Measurements from ENCODE around the gene VPS18. TPM values are rescaled to one million over a fixed set of nuclear protein-coding genes. Genes with fewer than 3 reads are reported as not detected.
A peak's percentile ranks its signal among the peaks of the same experiment; 100 is the strongest.

VPS18 gene, protein sequence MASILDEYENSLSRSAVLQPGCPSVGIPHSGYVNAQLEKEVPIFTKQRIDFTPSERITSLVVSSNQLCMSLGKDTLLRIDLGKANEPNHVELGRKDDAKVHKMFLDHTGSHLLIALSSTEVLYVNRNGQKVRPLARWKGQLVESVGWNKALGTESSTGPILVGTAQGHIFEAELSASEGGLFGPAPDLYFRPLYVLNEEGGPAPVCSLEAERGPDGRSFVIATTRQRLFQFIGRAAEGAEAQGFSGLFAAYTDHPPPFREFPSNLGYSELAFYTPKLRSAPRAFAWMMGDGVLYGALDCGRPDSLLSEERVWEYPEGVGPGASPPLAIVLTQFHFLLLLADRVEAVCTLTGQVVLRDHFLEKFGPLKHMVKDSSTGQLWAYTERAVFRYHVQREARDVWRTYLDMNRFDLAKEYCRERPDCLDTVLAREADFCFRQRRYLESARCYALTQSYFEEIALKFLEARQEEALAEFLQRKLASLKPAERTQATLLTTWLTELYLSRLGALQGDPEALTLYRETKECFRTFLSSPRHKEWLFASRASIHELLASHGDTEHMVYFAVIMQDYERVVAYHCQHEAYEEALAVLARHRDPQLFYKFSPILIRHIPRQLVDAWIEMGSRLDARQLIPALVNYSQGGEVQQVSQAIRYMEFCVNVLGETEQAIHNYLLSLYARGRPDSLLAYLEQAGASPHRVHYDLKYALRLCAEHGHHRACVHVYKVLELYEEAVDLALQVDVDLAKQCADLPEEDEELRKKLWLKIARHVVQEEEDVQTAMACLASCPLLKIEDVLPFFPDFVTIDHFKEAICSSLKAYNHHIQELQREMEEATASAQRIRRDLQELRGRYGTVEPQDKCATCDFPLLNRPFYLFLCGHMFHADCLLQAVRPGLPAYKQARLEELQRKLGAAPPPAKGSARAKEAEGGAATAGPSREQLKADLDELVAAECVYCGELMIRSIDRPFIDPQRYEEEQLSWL
- 16.6 and 17.3 TPM in 2 replicates for total RNA-seq (2014; rRNA removed; shearing (Covaris generic))

DNA sequence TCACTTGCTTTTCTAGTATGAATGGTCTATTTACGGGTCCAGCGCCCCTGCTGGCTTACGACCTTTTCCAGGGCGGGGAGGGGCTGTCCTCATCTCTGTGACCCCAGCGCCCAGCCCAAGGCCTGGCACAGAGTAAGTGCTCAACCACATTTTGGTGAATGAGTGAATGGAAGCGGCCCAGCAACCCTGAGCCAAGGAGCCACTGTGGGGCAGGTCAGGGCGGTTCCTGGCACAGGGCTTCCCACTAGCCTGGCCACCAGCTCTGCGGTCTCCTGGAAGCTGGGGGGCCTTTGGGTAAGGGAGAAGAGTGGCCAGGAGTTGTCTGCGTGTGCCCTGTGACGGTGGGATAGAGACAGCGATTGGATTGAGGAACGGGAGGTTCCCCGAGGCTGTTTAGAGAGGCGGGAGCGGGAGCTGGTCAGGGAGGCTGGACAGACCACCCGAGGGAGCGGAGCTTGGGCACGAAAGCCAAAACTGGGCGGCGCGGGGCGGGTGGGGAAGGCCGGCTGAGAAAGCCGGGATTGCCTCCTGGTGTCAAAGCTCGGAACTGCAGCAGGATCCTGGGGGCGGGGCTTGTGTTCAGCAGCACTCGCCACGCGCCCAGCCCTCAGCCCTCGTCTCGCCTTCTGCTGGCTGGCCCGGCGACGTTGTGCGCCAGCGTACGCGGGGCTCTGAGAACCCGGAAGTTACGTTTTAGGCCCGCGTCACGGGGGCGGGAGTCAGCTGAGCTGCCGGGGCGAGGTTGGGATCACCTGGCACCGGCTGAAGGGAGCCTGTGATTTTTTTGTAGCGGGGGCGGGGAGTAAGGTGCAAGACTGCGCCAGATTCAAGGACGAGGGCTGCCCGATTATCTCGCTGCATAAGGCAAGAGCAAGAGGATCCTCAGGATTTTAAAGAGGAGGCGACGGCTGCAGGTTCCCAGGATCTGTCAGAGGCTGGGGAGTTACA is at the start of gene VPS18:
Gene VPS18, plus strand, starts transcription at position 718 of the 948 bp plus-strand sequence. CDS start 319 bp downstream, outside the sequence.
- Histone ChIP-seq H3K4me3 (peak within 1 kb of the TSS; percentile 70), H3K4me1 (no peaks in the 10 kb centered on the region), H3K27ac (peak within 1 kb of the TSS; percentile 14; the same call in 1 of the 2 replicates), H3K9me3 (replicated peaks) (no peaks in the 10 kb centered on the region), H3K27me3 (no peaks in the 10 kb centered on the region), H3K36me3 (no peaks in the 10 kb centered on the region)
- DNase-seq, result peak; percentile 96 to 97

DNA sequence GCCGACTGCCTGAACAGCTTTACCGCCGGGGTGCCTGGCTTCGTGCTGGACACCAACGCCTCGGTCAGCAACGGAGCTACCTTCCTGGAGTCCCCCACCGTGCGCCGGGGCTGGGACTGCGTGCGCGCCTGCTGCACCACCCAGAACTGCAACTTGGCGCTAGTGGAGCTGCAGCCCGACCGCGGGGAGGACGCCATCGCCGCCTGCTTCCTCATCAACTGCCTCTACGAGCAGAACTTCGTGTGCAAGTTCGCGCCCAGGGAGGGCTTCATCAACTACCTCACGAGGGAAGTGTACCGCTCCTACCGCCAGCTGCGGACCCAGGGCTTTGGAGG is 49.6 kb upstream of the VPS18 start:
- H3K27ac ChIP-seq, result no peak overlapping the region
- peaks cover 20% of the 10 kb centered on the region for H3K4me1 ChIP-seq
- no peaks in the 10 kb centered on the region for H3K27me3 ChIP-seq
- no peak for DNase-seq
- no peak overlapping the region for H3K4me3 ChIP-seq
- H3K36me3 ChIP-seq, result no peaks in the 10 kb centered on the region
- no peaks in the 10 kb centered on the region for H3K9me3 ChIP-seq (replicated peaks)

DNA sequence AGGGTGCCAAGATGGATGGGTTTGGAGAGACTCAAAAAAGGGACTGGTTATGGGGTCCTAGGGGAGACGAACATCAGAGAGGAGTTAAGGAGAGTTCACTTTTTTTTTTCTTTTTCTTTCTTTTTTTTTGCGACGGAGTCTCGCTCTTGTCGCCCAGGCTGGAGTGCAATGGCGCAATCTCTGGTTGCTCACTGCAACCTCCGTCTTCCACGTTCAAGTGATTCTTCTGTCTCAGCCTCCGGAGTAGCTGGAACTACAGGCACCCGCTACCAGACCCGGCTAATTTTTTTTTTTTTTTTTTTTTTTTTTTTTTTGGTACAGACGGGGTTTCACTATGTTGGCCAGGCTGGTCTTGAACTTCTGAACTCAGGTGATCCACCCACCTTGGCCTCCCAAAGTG is 49.2 kb upstream of the VPS18 start:
- Histone ChIP-seq H3K4me1 (peaks cover 20% of the 10 kb centered on the region), H3K27me3 (no peaks in the 10 kb centered on the region), H3K4me3 (no peak overlapping the region), H3K27ac (no peak overlapping the region), H3K36me3 (no peaks in the 10 kb centered on the region), H3K9me3 (replicated peaks) (no peaks in the 10 kb centered on the region)
- no peak for DNase-seq

DNA sequence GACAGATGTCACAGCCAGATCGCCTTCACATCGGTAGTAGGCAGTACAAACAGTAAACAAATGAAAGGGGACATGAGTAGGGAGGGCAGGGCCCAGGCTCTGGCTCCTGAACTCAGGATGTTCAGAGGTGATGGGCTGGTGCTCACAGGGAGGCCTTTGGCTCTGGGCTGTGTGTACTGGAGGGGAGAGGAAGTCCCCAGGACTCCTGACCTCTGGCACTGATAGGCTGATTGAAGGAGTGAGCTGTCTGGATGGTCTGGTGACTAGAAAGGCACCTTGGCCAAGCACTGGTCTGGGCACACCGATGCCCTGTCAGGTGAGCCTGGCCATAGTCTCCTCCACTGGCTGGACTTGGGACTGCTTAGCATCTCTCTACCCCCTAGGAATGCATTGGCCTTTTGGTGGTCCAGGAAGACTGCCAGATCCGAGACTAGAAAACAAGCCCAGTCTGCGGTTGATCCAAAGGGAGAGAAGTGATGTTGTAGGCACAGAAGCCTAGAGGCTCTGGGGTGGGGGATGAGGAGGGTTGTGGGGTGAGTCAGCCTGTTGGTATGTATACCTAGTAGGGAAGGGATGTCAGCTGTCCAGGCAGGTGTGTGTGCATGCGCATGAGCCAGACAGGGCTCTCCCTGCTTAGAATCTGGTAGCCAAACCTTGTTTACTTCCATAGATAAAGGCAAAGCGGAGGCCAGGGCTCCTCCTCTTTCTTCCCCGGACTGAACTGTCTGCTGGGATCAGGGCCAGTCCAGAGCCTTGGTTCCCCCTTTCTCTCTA is 48.6 kb upstream of the VPS18 start:
- Histone ChIP-seq H3K4me3 (no peak overlapping the region), H3K9me3 (replicated peaks) (no peaks in the 10 kb centered on the region), H3K4me1 (peaks cover 20% of the 10 kb centered on the region), H3K27me3 (no peaks in the 10 kb centered on the region), H3K36me3 (no peaks in the 10 kb centered on the region), H3K27ac (no peak overlapping the region)
- DNase-seq, result peak in 1 of 2 experiments; percentile 53

DNA sequence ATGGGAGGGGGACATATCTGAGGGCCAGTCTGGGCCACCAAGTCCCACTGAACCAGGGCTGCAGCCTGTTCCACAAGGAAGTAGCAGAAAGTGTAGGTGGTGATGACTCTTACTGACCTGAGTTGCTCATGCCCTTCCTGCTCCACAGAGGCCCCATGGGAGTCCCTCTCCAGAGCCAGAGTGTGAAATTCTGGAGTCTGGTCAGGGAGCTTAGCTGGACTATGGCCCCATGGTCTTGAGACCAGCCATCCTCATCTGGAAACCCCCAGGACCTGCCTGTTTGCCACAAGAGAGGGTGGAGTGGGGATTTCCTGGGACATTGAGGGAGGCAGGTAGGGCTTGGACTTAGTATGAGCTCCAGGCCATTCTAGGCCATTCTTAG is 47.4 kb upstream of the VPS18 start:
- DNase-seq, result no peak
- Histone ChIP-seq H3K9me3 (replicated peaks) (no peaks in the 10 kb centered on the region), H3K4me1 (peaks cover 28% of the 10 kb centered on the region), H3K27ac (no peak overlapping the region), H3K27me3 (no peaks in the 10 kb centered on the region), H3K4me3 (no peak overlapping the region), H3K36me3 (no peaks in the 10 kb centered on the region)

DNA sequence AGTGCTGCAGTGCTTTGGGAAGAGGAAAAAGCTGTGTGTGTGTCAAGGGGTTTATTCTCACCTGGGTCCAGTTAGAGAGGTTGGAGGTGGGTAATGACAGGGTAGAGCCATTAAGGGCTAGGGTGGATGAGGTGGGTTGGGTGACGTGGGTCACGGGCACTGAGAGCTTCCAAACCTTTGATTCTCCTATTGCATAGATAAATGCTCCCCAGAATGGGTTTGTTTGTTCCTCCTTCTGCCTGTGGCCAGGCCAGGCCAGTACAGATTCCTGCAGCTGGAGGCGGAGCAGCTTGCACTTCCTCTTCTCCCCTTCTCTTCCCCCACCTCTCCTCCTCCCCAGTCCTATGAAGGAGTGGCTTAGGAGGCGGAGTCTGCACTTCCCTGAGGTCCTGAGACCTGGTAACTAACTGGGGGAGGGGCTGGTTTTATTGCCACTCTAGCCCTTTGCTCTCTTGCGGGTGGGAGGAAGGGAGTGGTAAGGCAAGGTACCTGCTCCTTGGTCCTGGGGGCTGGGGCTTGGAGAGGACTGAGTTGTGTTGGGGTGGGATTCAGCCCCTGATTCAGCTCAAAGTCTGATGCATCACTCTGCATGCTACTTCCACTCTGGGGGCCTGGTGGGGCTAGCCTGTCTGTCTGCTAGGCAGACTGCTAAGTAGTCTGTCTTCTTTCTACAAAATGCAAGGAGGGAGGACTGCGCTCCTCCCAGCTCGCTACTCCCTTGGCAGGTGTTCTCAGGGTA is 46.9 kb upstream of the VPS18 start:
- Histone ChIP-seq H3K36me3 (no peaks in the 10 kb centered on the region), H3K27ac (no peak overlapping the region), H3K4me3 (no peak overlapping the region), H3K27me3 (no peaks in the 10 kb centered on the region), H3K9me3 (replicated peaks) (no peaks in the 10 kb centered on the region), H3K4me1 (peaks cover 31% of the 10 kb centered on the region)
- peak; percentile 42 to 58 for DNase-seq

DNA sequence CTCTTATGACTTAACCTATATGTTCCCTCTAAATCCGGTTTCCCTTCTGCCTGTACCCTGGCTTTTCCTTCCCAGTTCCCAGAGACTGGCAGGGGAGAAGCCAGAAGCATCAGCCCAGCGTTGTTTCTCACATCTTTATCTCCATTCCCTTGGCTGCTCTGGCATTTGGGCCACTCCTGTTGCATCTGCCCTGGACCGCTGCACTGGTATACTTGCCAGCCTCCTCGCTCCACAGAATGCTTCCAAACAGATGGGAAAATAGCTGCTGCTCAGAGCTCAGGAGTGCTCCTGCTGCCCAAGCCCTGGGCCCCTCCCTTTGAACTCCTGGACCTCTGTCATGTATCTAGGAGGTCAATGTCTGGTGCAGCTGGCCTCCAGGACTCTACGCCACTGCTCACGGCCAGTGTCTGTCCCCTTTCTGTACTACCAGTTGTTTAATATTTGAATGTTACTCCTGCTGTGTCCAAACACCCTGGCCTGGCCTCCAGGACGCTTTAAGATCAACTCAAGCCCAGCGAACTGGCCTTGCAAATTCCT is 43.6 kb upstream of the VPS18 start:
- H3K27me3 ChIP-seq, result 0 out of 2 replicates have a peak, but pooled peaks cover 3% of the 10 kb centered on the region
- H3K4me3 ChIP-seq, result no peak overlapping the region
- H3K9me3 ChIP-seq (replicated peaks), result no peaks in the 10 kb centered on the region
- H3K36me3 ChIP-seq, result no peaks in the 10 kb centered on the region
- no peak for DNase-seq
- H3K4me1 ChIP-seq, result peaks cover 27% of the 10 kb centered on the region
- no peak overlapping the region for H3K27ac ChIP-seq

DNA sequence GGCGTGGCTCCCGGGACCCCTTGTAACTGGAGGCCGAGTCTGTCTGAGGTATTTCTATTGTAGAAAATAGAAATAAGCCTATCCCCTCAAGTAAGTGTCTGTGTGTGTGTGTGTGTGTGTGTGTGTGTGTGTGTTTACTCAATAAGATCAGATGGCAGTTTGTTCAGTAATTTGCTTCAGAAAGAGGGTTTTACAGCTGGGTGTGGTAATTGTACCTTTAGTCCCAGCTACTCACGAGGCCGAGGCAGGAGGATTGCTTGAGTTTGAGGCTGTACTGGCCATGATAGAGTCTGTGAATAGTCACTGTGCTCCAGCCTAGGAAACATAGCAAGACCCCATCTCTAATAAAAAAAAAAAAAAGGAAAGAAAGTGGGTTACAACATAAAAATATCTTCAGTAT is 41.7 kb upstream of the VPS18 start:
- Histone ChIP-seq H3K36me3 (no peaks in the 10 kb centered on the region), H3K4me3 (no peak overlapping the region), H3K27me3 (0 out of 2 replicates have a peak, but pooled peaks cover 3% of the 10 kb centered on the region), H3K9me3 (replicated peaks) (no peaks in the 10 kb centered on the region), H3K4me1 (peaks cover 17% of the 10 kb centered on the region), H3K27ac (no peak overlapping the region)
- no peak for DNase-seq

DNA sequence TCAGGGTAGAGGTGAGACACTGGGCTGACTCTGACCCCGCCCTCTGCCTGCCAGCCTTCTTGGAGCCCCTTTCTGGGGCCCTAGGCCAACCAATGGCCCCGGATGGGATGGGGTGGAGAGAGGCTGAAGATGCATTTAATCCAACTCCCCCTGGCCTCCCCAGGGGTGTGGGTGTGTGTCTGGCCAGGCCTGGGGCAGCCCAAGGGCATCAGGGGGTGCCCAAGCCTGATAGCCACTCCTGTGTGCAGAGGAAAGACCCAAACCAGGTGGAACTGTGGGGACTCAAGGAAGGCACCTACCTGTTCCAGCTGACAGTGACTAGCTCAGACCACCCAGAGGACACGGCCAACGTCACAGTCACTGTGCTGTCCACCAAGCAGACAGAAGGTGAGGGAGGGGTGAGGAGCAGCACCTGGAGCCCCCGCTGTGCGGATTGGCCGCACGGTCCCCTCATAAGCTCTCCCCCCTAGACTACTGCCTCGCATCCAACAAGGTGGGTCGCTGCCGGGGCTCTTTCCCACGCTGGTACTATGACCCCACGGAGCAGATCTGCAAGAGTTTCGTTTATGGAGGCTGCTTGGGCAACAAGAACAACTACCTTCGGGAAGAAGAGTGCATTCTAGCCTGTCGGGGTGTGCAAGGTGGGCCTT is 40.9 kb upstream of the VPS18 start:
- no peak for DNase-seq
- no peaks in the 10 kb centered on the region for H3K9me3 ChIP-seq (replicated peaks)
- peaks cover 11% of the 10 kb centered on the region for H3K4me1 ChIP-seq
- H3K36me3 ChIP-seq, result no peaks in the 10 kb centered on the region
- H3K27ac ChIP-seq, result no peak overlapping the region
- no peak overlapping the region for H3K4me3 ChIP-seq
- 0 out of 2 replicates have a peak, but pooled peaks cover 3% of the 10 kb centered on the region for H3K27me3 ChIP-seq

DNA sequence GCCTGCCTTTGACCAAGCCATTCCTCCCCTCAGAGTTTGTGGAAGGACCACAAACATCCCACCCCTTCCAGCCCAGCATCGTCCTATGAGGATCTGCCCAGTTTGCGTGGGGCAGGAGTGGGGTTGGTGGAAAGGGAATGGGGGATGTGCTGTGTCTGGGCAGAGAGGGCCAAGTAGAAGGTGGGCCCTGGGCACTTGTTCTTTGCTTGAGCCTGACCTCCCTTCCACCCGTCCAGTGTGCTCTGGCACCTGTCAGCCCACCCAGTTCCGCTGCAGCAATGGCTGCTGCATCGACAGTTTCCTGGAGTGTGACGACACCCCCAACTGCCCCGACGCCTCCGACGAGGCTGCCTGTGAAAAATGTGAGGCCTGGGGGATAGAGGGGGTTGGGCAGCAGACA is 40.1 kb upstream of the VPS18 start:
- 0 out of 2 replicates have a peak, but pooled peaks cover 3% of the 10 kb centered on the region for H3K27me3 ChIP-seq
- no peak overlapping the region for H3K4me3 ChIP-seq
- no peaks in the 10 kb centered on the region for H3K9me3 ChIP-seq (replicated peaks)
- no peak for DNase-seq
- no peaks in the 10 kb centered on the region for H3K36me3 ChIP-seq
- peaks cover 11% of the 10 kb centered on the region for H3K4me1 ChIP-seq
- H3K27ac ChIP-seq, result no peak overlapping the region

DNA sequence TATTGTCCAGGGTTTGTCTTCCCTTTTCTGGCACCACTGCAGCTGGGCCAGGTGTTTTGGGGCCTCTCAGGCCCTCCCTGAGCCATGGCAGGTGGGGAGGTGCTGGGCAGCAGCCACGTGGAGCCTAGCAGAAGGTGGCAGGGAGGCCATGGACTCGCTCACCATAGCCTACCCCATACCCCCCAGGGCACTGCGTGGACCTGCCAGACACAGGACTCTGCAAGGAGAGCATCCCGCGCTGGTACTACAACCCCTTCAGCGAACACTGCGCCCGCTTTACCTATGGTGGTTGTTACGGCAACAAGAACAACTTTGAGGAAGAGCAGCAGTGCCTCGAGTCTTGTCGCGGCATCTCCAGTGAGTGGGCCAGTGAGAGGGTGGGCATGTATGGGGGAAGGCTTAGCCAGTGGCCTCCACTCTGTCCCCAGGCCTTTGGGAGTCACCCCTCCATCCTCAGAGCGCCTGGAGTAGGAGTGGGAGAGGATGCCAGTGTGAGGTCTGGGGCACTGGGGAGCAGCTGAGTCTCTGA is 38.5 kb upstream of the VPS18 start:
- Histone ChIP-seq H3K36me3 (no peaks in the 10 kb centered on the region), H3K27me3 (0 out of 2 replicates have a peak, but pooled peaks cover 3% of the 10 kb centered on the region), H3K4me1 (peaks cover 11% of the 10 kb centered on the region), H3K4me3 (no peak overlapping the region), H3K9me3 (replicated peaks) (no peaks in the 10 kb centered on the region), H3K27ac (no peak overlapping the region)
- DNase-seq, result no peak

DNA sequence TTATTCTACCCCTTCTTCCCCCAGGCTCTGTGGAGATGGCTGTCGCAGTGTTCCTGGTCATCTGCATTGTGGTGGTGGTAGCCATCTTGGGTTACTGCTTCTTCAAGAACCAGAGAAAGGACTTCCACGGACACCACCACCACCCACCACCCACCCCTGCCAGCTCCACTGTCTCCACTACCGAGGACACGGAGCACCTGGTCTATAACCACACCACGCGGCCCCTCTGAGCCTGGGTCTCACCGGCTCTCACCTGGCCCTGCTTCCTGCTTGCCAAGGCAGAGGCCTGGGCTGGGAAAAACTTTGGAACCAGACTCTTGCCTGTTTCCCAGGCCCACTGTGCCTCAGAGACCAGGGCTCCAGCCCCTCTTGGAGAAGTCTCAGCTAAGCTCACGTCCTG is 37.5 kb upstream of the VPS18 start:
- Histone ChIP-seq H3K4me3 (no peak overlapping the region), H3K4me1 (peaks cover 4% of the 10 kb centered on the region; the same call in 1 of the 2 replicates), H3K27me3 (0 out of 2 replicates have a peak, but pooled peaks cover 3% of the 10 kb centered on the region), H3K9me3 (replicated peaks) (no peaks in the 10 kb centered on the region), H3K36me3 (no peaks in the 10 kb centered on the region), H3K27ac (no peak overlapping the region)
- DNase-seq, result no peak
